Stimulated activated CD8-positive, alpha-beta memory T cell treated with anti-CD3 and anti-CD28 coated beads, Interleukin-15, amount 100 ng/mL, for 1 hour (primary cell): ENCODE results near the gene DBF4B.
"Not testable (repeated sequence)": the region's sequence is repeated elsewhere in the genome, so short reads cannot be mapped to it uniquely, and the experiment has no call there.

Source experiments
- DNase-seq: peaks from one replicate; pipeline ENCODE4 v3.0.0-alpha.2; 2020; ENCODE audit warnings: low read depth

Gene DBF4B

GRCh38 chr17:44708401-44709263 is at the start of gene DBF4B:
Gene DBF4B, plus strand, starts transcription at chr17:44708665. Its CDS starts 156 bp downstream, at chr17:44708821.
- DNase-seq: peak; percentile 79

DNA sequence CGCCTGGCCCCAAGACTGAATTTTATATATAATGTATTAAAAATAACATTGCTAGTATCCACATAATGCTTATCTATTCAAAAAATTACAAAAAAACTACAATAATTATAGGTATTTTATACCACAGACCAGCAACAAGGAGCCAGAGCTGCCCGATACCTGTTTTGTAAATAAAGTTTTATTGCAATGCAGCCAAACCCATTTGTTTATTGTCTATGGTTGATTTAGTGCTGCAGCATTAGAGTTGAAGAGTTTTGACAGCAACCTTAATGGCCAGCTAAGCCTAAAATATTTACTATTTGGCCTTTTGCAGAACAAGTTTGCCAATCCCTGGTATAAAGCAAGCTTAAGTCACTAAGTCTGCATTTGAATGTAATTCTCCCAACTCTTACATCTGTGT is 46.6 kb upstream of the DBF4B start:
- no peak for DNase-seq

GRCh38 chr17:44663095-44663494 is 45.4 kb upstream of the DBF4B start:
- no peak for DNase-seq

DNA sequence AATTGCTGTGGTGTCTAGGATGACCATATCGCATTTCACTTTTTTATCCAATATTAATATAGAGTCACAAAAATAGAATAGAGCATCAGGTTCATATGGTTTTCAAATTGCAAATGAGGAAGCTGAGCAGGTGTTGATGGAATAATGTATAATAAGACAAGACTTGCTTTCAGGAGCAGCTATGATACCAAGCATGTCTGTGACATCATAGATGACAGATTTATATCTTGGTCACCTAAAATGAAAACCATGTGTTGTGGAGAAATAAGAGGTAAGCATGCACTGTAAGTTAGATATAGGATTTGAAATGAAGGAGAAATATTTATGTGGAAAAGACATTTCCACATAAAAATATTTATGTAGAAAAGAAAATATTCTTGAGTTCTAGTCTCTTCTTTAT is 43.6 kb upstream of the DBF4B start:
- no peak for DNase-seq

GRCh38 chr17:44666006-44666405 is 42.5 kb upstream of the DBF4B start:
- no peak for DNase-seq

- DNase-seq: no peak
These were observed 35.9 kb upstream of the DBF4B start for GRCh38 chr17:44672479-44673093.

DNA sequence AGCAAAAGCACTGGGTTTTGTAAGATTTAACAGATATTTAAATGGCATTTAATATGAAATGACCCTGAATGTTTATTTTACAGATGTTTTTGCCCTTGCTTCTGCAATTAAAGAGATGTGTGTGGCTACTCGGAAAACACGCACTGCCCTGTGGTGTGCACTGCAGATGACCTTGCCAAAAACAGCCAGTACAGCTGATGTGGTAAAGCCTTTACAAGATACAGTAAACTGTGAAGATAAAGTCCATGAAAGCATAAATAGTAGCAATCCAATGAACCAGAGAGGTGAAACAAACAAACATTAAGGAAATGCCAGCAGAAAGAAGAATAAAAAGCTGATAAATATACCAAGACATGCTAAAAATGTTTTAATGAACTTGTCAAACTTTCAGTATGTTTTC is 34.6 kb upstream of the DBF4B start:
- no peak for DNase-seq

- no peak for DNase-seq
These were observed 31.3 kb upstream of the DBF4B start for GRCh38 chr17:44677136-44677535.

GRCh38 chr17:44683303-44683702 is 25.2 kb upstream of the DBF4B start:
- DNase-seq: not testable (repeated sequence)

DNA sequence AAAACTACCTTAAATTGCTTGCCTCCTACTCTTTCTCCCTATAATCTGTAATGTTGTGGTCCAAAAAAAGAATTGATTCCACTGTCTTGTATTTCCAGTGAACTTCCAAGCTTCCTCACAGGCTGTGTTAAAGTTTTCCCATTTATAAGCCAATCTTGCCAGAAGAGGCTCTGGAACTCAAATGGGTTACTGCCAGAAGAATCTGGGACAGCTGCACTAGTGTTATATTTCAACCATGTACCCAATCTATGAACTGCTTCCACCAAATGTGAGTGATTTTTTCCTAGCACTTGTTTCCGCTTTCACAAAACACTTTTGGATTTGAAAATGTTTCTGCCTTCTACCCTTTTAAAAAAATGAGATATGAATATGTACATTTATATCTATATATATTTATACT is 20.7 kb upstream of the DBF4B start:
- DNase-seq: no peak

- DNase-seq: no peak
These were observed 20.3 kb upstream of the DBF4B start for GRCh38 chr17:44688200-44688599.

DNA sequence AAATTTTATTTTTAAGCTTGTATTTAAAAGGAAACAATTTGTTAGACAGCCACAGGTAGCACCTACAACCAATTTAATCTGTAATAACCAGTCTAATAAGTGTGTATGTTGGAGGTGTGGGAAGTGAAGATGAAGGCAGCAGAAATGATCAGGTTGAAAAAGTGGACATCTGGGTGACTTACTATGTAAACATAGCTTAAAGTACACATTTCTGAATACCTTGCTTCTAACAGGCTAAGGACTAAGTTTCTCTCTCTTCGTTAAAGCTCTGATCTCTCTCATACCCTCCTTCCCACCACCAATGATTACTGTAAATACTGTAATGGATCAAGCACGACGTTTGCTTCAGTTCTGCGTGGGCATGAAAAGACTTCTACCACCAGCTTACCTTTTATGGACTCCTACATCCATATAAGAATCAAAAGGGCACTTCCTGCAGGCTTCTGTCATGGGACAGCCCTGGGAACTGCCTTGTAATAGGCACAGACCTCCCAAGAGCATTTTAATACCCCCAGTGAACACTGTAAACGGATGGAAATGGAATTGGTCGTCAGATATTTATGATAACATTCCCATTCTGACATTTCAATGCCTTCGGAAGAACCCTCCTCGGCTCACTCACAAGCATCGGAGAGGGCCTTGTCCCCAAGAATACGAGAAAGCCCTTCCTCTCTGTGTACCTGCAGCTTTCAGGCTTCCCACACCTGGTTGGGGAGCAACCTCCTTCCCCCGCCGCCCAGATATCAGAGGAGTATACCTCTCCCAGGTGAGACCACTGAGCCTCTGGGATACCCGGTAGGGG is 19.6 kb upstream of the DBF4B start:
- DNase-seq: no peak

- DNase-seq: peak; percentile 84
These were observed 18.8 kb upstream of the DBF4B start, which contains the start of gene CCDC43 for GRCh38 chr17:44689477-44690217. Gene CCDC43, minus strand, starts transcription at chr17:44689776. Its CDS starts 23 bp downstream, at chr17:44689753.

GRCh38 chr17:44690746-44691306 is 17.6 kb upstream of the DBF4B start:
- DNase-seq: not testable (repeated sequence)

- DNase-seq: no peak
These were observed 14.9 kb upstream of the DBF4B start for GRCh38 chr17:44693609-44694008.

GRCh38 chr17:44700288-44700687 is 8.2 kb upstream of the DBF4B start:
- not testable (repeated sequence) for DNase-seq

GRCh38 chr17:44707755-44708400 is 587 bp upstream of the DBF4B start:
- DNase-seq: no peak

GRCh38 chr17:44719444-44719843 is 11.0 kb downstream of the DBF4B start:
- no peak for DNase-seq

GRCh38 chr17:44722254-44722653 is 13.8 kb downstream of the DBF4B start:
- no peak for DNase-seq

GRCh38 chr17:44726121-44726520 is 17.7 kb downstream of the DBF4B start:
- DNase-seq: not testable (repeated sequence)

DNA sequence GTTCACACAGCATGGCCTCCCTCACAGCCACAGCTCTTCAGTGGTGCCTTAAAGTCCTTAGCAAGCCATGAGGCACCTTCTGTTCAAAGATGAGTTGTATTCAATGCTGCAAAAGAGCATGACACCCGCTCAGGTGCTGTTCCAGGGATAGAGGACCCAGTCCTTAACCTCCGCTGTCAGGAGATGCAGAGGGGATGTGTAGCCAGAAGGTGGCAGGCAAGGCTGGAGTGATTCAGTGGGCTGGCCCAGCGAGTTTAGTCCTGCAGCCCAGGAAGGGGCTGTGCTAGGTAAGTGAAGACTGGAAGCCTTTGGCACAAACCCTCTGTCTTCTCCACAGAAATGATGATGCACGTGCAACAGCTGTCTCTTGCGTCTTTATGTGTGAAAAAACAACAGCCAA is 25.3 kb downstream of the DBF4B start:
- no peak for DNase-seq
